Activated CD8-positive, alpha-beta memory T cell treated with anti-CD3 and anti-CD28 coated beads, Interleukin-2, amount 50 U/mL, for 1 hour (primary cell): Measurements from ENCODE around the gene HLA-DMA.

Experiments
- DNase-seq: peaks from one replicate; pipeline ENCODE4 v3.0.0-alpha.2; 2020; ENCODE audit errors: extremely low read depth

HLA-DMA gene

GRCh38 chr6:32932132-32932868 is 20.6 kb downstream of the HLA-DMA start:
- DNase-seq = no peak

GRCh38 chr6:32931211-32931610 is 21.7 kb downstream of the HLA-DMA start:
- DNase-seq = no peak

GRCh38 chr6:32922083-32922482 is 30.8 kb downstream of the HLA-DMA start:
- no peak for DNase-seq

- no peak for DNase-seq
Measured at GRCh38 chr6:32920715-32921114, 32.2 kb downstream of the HLA-DMA start.

- DNase-seq = no peak
Measured at GRCh38 chr6:32912951-32913350, 39.9 kb downstream of the HLA-DMA start.

- no peak for DNase-seq
Measured at GRCh38 chr6:32908897-32909296, 44.0 kb downstream of the HLA-DMA start.

GRCh38 chr6:32906539-32906938 is 46.4 kb downstream of the HLA-DMA start:
- DNase-seq = no peak

- DNase-seq = no peak
Measured at GRCh38 chr6:32905078-32905477, 47.8 kb downstream of the HLA-DMA start.

GRCh38 chr6:32903952-32904351 is 48.9 kb downstream of the HLA-DMA start:
- no peak for DNase-seq
